RKO (cell line): ENCODE measurements around the gene TMEM165.

Source experiments
- DNase-seq: peaks from one replicate; pipeline ENCODE4 v3.0.0-alpha.2; 2016; ENCODE audit warnings: low spot score

TMEM165 gene

DNA sequence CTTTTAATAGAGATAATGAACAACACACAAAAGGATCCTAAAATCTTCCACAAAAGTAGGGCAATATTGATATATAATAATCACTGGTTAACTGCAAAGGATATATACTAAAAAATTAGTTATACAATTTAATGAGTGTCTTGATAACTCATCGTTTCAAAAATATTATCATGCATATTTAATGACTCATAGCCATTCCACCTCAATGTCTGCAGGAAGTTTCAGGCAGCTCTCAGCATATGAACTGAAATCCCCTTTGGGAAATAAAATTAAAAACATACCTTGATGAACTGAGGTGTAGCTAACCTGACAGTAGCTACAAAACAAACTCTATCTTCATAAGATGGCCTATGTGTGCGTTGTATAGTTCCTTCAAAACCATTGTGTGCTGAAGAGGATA is 62.9 kb downstream of the TMEM165 start:
- DNase-seq = peak; percentile 30

DNA sequence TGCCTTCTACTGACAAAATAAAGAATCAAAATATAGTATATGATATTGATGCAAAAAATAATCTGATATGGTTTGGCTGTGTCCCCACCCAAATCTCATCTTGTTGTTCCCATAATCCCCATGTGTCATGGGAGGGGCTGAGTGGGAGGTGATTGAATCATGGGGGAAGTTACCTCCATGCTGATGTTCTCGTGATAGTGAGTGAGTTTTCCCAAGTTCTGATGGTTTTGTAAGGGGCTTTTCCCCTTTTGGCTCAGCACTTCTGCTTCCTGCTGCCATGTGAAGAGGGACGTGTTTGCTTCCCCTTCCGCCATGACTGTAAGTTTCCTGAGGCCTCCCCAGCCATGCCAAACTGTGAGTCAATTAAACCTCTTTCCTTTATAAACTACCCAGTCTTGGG is 70.2 kb downstream of the TMEM165 start:
- DNase-seq = no peak

DNA sequence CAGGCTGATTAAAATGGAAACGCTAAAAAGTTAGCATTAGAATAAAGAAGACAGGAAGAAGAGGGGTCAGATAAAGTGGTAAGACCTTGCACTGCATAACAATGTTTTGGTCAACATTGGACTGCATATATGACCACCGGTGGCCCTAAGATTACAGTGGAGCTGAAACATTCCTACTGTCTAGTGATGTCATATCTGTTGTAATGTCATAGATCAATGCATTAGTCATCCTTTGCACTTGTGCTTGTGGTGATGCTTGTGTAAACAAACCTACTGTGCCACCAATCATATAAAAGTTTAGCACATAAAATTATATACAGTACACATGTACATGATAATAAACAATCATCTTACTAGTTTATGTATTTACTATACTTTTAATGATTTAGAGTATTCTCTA is 73.0 kb downstream of the TMEM165 start:
- DNase-seq = peak; percentile 34

DNA sequence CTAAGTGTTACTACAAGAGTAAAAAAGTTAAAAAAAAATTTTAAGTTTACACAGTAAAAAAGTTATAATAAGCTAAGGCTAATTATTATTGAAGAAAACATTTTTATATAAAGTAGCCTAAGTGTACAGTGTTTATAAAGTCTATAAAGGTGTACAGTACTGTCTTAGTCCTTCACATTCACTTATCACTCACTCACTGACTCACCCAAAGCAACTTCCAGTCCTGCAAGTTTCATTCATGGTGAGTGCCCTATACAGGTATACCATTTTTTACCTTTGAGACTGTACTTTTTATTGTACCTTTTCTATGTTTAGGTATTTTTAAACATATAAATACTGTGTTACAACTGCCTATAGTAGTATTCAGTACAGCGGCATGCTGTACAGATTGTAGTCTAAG is 74.2 kb downstream of the TMEM165 start:
- no peak for DNase-seq
